ENCODE results near the gene SRC.

SRC gene

GRCh38 chr20:37397954-37398749 lies 52.2 kb downstream of the SRC start:
- H3K27me3 ChIP-seq (replicated peaks) = no peaks in the 10 kb centered on the region
- no peak overlapping the region for H3K4me3 ChIP-seq (ENCODE audit: low read depth, low read length)
- H3K27ac ChIP-seq = no peak overlapping the region
- TF ChIP-seq CTCF (IDR thresholded peaks at IDR 0.05; ENCODE audit: low read depth, low read length, missing control alignments) = no peak
- in situ Hi-C loops (cut with HindIII; ENCODE audit: low pct_ligation_motif_present, low sequenced_read_pairs) = no loop called here
- no peak for DNase-seq
- peaks cover 13% of the 10 kb centered on the region for H3K36me3 ChIP-seq (replicated peaks)

- H3K27ac ChIP-seq = no peak overlapping the region
- no peak overlapping the region for H3K4me3 ChIP-seq (ENCODE audit: low read depth, low read length)
- in situ Hi-C loops (cut with HindIII; ENCODE audit: low pct_ligation_motif_present, low sequenced_read_pairs) = no loop called here
- H3K27me3 ChIP-seq (replicated peaks) = no peaks in the 10 kb centered on the region
- peak; percentile 9 for TF ChIP-seq CTCF (IDR thresholded peaks at IDR 0.05; ENCODE audit: low read depth, low read length, missing control alignments)
- no peak for DNase-seq
- peaks cover 13% of the 10 kb centered on the region for H3K36me3 ChIP-seq (replicated peaks)
These were observed 53.0 kb downstream of the SRC start for GRCh38 chr20:37398750-37399621.

GRCh38 chr20:37401282-37401929 lies 55.5 kb downstream of the SRC start:
- peaks cover 13% of the 10 kb centered on the region for H3K36me3 ChIP-seq (replicated peaks)
- H3K27me3 ChIP-seq (replicated peaks) = no peaks in the 10 kb centered on the region
- no peak overlapping the region for H3K27ac ChIP-seq
- DNase-seq = no peak
- no peak overlapping the region for H3K4me3 ChIP-seq (ENCODE audit: low read depth, low read length)
- in situ Hi-C loops (cut with HindIII; ENCODE audit: low pct_ligation_motif_present, low sequenced_read_pairs) = no loop called here
- TF ChIP-seq CTCF (IDR thresholded peaks at IDR 0.05; ENCODE audit: low read depth, low read length, missing control alignments) = no peak

- no peak overlapping the region for H3K27ac ChIP-seq
- DNase-seq = no peak
- no peak for TF ChIP-seq CTCF (IDR thresholded peaks at IDR 0.05; ENCODE audit: low read depth, low read length, missing control alignments)
- in situ Hi-C loops (cut with HindIII; ENCODE audit: low pct_ligation_motif_present, low sequenced_read_pairs) = no loop called here
- H3K27me3 ChIP-seq (replicated peaks) = no peaks in the 10 kb centered on the region
- H3K36me3 ChIP-seq (replicated peaks) = peaks cover 13% of the 10 kb centered on the region
- H3K4me3 ChIP-seq (ENCODE audit: low read depth, low read length) = no peak overlapping the region
These were observed 56.2 kb downstream of the SRC start for GRCh38 chr20:37401930-37402675.

Data from brain microvascular endothelial cell (primary cell).